Measurements from ENCODE around the gene MYOM1.

DNA sequence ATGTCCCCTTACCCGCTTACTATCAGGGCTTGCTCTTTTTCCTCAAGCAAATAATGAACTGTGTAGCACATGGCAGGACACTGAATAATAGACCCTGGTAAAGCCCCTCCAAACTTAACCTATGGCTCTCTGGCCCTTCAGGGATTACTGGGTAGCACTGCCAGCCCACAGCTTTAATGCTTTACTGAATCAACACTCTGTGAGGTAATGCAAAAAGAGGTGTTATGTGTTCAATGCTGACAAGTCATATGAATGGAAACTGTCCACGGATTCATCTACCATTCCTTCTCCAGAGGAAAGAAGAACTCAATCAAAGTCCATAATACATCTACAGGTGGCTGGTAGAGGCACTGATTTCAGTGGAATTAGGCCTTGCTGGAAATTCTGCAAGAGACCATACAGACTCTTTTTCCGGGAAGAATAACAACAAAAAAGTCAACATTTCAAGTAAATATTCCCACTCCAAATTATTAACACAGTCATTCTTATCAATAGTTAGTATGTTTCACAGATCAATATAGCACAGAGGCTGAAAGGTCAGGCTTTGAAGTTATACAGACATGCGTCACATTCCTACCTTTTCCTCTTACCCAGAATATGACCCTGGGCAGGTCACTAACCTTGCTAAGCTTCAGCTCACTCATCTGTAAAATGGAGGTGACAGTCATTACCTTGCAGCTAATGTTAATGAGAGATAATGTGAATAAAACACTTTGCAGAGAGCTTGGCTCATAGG, 13.8 kb upstream of the MYOM1 start:
- TF ChIP-seq TEAD4 (IDR thresholded peaks at IDR 0.05) (no peak), TAF1 (IDR thresholded peaks at IDR 0.05; ENCODE audit: low read depth) (no peak), EP300 (IDR thresholded peaks at IDR 0.05; ENCODE audit: borderline replicate concordance) (no peak), EGR1 (IDR thresholded peaks at IDR 0.05) (no peak), CEBPB (IDR thresholded peaks at IDR 0.05) (no peak), TCF12 (IDR thresholded peaks at IDR 0.05; ENCODE audit: low read depth) (no peak), FOXM1 (IDR thresholded peaks at IDR 0.05; ENCODE audit: borderline replicate concordance, low read depth) (no peak), RAD21 (IDR thresholded peaks at IDR 0.05; ENCODE audit: low read depth) (no peak), NFIC (IDR thresholded peaks at IDR 0.05) (no peak), YY1 (IDR thresholded peaks at IDR 0.05; ENCODE audit: low read depth) (no peak)
- TF ChIP-seq, protein P1, sequence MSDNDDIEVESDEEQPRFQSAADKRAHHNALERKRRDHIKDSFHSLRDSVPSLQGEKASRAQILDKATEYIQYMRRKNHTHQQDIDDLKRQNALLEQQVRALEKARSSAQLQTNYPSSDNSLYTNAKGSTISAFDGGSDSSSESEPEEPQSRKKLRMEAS (IDR thresholded peaks at IDR 0.05) = no peak
- TF ChIP-seq, protein P2, sequence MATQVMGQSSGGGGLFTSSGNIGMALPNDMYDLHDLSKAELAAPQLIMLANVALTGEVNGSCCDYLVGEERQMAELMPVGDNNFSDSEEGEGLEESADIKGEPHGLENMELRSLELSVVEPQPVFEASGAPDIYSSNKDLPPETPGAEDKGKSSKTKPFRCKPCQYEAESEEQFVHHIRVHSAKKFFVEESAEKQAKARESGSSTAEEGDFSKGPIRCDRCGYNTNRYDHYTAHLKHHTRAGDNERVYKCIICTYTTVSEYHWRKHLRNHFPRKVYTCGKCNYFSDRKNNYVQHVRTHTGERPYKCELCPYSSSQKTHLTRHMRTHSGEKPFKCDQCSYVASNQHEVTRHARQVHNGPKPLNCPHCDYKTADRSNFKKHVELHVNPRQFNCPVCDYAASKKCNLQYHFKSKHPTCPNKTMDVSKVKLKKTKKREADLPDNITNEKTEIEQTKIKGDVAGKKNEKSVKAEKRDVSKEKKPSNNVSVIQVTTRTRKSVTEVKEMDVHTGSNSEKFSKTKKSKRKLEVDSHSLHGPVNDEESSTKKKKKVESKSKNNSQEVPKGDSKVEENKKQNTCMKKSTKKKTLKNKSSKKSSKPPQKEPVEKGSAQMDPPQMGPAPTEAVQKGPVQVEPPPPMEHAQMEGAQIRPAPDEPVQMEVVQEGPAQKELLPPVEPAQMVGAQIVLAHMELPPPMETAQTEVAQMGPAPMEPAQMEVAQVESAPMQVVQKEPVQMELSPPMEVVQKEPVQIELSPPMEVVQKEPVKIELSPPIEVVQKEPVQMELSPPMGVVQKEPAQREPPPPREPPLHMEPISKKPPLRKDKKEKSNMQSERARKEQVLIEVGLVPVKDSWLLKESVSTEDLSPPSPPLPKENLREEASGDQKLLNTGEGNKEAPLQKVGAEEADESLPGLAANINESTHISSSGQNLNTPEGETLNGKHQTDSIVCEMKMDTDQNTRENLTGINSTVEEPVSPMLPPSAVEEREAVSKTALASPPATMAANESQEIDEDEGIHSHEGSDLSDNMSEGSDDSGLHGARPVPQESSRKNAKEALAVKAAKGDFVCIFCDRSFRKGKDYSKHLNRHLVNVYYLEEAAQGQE (IDR thresholded peaks at IDR 0.05; ENCODE audit: low read depth) = no peak

Data from Ishikawa (cell line).